Thyroid gland (tissue), 4 donors: ENCODE measurements around the gene KIAA2012.

Experiments
- CTCF ChIP-seq, 6 experiments: fragments of 200-600 bp in 3 of 6; fragments of 450-650 bp in 3 of 6; sonication (generic) in 3 of 6; IDR thresholded peaks; one replicate each; pipeline ENCODE4 v1.5.1; 2016 to 2019; ENCODE audit warnings: antibody characterized with exemption in 6 of 6, mild to moderate bottlenecking in 2 of 6, inconsistent platforms in 1 of 6, moderate library complexity in 1 of 6
- POLR2A ChIP-seq, 2 donors: fragments of 450-650 bp; IDR thresholded peaks; one replicate each; pipeline ENCODE4 v1.6.1; 2017; ENCODE audit warnings: antibody characterized with exemption in 2 of 2, mild to moderate bottlenecking in 2 of 2, moderate library complexity in 1 of 2

- TF ChIP-seq POLR2A (IDR thresholded peaks at IDR 0.05) (no peak), CTCF (IDR thresholded peaks at IDR 0.05) (no peak)
These were observed 111.5 kb downstream of the KIAA2012 start for GRCh38 chr2:202184557-202184956.
